GM11168 (cell line): ENCODE measurements around the gene CHSY1.

ENCODE experiments used
- in situ Hi-C: fragments of 300-500 bp; cut with MboI; formaldehyde crosslinking; loops from one replicate; pipeline ENCODE4 v1.12.0; 2022; ENCODE audit warnings: low sequenced_read_pairs; ENCODE audit not compliant: unreplicated experiment

The CHSY1 gene

DNA sequence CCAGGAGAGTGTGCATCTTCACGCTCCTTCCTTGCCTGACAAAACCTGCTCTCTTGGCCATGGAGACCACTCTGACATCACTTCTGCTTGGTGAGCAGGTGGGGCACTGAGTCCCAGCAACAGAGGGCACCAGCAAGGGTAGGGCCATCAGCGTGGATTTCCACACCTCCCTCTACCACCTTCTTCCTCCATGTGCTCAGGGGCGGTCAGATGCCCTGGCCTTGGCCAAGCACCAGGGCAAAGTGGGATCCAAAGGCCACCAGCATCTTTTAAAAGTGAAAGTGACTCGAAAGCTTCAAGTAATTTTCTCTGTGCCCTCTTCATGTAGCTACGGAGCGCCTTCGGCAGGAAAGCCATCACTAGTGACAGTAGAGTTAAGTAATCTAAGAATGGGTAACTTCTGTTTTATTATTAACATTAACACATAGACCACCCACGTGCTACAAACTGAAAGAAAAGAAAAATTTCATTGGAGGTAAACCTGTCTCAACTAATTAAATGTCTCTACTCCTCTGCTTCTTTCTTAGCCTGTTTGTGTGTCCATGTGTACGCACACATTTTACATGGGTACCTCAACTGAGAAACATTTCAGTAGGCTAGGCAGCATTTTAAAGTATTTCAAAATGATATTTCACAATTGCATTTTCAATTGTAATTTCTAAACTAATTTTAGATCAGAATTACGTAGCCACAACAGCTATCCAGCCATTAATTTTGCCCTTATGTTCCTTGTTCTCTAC, 57.9 kb downstream of the CHSY1 start:
- in situ Hi-C loops, result no loop called here

GRCh38 chr15:101193120-101193644, 58.7 kb downstream of the CHSY1 start:
- in situ Hi-C loops, result no loop called here

DNA sequence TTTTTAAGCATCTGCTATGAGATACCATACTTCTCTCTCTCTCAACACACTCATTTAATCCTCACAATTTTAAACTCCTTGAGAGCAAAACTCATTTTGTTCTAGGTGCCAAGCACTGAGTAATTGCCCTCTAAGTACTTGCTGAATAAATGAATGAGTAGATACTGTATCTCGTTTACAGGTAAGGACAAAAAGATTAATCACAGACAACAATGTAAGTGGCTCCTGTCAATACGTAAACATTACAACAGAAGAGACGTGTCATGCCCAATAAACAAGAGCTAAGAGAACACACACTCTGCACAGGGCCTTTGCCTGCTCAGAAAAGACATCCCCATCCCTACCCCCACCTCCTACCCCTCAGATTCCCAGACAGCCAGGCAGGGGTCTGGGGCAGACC, 59.8 kb downstream of the CHSY1 start:
- in situ Hi-C loops, result no loop called here

GRCh38 chr15:101191242-101191641, 60.6 kb downstream of the CHSY1 start:
- in situ Hi-C loops, result no loop called here

- in situ Hi-C loops, result no loop called here
Observed at GRCh38 chr15:101190092-101190595, 61.7 kb downstream of the CHSY1 start.

DNA sequence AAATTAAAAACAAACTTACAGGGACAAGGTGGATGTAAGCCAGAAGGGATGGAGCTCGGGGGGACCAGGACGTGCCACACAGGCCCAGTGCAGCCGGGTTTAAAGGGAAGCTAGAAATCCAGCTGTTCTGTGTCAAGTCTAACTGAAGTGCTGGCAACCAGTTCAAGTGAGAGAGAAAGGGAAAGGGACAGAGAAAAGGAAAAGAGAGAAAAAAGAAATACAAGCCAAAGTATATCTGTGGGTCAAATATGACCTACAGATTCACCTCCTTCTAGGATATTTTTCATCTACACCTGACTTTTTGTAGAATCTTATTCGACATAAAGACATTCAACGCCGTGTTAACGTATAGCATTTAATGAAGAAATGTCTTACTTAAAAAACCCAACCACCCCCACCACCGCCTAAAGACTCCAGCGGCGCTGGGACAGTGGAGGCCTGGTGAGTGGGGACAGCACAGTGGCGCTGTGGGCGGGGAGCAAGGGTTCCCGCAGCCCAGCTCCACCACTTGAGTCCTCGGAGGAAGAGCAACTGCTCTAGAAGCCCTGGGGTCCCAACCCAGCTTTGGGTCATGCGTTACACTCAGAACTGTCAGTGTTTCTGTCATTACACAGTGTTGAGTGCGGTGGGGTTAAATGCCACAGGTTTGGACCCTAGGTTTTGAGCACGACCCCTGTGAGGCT, 62.3 kb downstream of the CHSY1 start:
- in situ Hi-C loops, result no loop called here

DNA sequence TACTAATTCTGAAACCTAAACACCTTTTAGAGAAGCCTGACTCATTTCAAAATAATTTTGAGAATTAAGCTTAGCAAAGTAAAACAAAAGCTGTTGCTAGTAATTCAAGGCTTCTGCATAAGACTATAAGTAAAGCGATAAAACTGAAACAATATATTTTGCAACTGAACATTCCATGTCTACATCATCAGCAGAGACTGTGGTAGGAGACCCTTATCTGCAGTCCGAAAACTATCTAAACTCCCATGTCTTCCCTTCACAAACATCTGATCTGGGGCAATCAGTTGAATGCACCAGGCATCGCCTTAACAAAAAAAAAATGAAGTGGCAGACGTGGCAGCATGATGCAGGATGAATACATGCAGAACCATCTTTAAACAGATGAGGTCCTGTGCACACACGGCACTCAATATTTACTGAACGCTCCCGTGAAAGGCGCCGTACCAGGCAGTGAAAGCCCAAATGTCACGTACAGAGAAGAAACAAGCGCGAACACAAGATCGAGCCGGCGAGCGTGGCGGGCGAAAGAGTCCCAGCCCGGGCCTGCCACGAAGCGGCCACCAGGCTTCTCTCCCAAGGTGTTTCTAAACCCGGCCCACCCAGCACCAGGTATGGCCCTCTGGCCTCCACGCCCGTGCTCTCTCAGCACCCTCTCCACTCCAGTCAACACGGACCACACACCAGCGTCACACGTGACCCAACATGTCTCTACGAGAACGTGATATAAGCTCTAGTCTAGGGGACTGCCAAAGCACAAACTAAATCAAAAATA, 63.0 kb downstream of the CHSY1 start:
- in situ Hi-C loops, result no loop called here

- in situ Hi-C loops, result no loop called here
Observed at GRCh38 chr15:101187820-101188636, 63.8 kb downstream of the CHSY1 start.

DNA sequence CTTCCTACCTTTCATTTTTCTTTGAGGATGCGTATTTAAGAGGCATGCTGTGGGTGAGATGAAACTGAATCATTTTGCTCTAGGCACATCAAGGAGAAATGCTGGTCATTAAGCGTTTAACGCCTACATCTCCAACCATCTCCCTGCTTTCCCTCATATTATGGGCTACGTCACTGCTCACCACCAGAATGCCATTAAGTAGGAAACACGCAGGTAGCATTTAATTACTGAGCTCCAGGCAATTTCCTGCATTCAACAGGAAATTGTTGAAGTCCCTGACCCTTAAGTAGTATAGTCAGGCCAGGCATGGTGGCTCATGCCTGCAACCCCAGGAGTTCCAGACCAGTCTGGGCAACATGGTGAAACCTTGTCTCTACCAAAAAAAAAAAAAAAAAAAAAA, 66.1 kb downstream of the CHSY1 start:
- in situ Hi-C loops, result no loop called here

DNA sequence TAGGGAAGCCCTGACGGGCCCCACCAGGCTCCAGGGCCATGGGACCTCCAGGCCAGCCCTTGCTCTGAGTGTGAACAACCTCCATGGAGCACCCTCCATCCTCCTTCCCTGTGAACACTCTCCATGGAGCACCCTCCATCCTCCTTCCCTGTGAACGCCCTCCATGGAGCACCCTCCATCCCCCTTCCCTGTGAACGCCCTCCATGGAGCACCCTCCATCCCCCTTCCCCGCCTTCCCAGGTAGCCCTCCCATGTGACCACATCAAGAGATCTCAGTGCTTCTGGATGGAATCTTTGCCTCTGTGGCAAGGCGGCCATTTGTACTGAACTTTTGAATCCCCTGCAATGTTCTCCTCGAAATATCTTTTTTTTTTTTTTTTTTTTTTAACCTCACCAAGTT, 66.5 kb downstream of the CHSY1 start:
- in situ Hi-C loops, result no loop called here

DNA sequence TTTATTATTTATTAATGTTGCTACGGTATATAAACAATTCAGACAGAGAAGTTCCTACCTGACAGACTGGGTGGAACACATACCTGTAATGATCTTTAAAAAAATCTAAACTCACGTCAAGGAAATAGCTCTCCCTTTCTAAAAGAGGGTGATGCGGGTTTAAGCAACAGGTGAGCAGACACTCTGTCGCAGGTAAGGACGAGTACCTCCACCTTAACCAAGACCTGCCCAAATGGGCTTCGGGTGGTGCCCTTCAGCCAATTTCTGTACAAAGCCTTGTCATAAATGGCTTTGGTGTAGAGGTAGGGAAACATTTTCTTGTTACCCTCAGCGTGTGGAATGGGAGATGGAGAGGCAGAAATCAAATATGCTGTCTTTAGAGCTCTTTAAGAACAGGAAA, 67.0 kb downstream of the CHSY1 start:
- in situ Hi-C loops, result no loop called here

DNA sequence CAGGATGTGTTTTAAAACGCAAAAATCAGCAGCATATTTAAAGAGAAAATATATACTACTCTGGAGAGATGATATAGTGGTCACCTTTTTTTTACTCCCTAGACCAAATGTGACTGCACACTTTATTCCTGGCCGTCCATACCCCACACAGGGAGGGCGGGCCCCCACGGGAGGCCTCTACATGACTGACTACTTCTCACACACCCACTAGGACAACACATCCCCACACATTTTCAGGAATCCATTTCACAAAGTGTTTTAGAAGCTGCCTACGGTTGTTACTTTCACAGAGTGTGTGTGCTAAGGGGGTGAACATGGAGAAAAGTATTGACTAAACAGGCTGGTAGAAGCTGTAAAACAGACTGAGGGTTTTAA, 67.9 kb downstream of the CHSY1 start:
- in situ Hi-C loops, result no loop called here

DNA sequence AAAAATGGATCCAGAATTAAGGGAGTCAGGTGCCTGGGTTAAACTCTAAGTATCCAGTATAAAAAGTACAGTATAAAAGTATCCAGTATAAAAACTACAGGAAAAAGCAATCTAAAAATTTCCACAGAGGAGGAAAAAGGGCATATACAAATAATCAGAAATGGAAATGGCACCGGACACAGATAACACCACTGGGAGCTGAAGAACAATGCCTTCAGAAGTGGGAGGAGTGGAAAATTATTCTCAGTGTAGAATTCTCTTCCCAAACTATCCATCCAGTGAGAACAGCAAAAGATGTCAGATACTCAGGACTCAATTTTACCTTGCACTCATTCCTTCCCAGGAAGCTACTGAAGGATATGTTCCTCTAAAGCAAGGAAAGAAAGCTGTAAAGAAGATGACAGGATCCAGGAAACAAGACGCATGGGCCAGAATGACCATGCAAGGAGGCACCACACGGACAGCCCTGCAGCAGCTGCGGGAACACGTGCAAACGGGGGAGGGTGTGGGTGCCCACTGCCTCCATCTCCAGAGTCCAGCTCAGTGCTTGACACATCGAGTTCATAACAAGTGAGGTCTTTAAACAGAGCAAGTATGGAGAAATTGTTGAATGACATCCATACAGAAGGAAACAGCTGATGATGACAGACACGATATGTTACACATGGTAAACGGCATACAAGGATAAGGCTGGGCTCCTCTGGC, 68.5 kb downstream of the CHSY1 start:
- in situ Hi-C loops, result no loop called here

DNA sequence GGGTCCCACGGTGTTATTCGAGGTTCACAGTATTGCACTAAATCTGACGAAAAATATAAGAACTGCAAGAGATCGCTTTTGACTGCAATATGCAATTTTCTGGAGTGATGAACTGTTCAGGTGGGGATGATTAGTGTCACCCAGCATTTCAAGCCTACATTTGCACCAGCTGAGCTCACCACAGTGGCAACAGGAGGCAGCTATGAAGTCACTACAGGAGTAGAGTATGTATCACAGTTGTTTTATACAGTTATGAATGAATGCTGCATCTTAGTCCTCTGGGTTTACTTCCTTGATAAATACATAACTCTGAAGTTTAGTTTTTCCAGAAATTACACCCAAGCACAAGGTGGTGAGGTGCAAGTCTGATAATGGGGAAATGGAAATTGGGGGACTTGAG, 69.6 kb downstream of the CHSY1 start:
- in situ Hi-C loops, result no loop called here

GRCh38 chr15:101181349-101181748, 70.5 kb downstream of the CHSY1 start:
- in situ Hi-C loops, result no loop called here

DNA sequence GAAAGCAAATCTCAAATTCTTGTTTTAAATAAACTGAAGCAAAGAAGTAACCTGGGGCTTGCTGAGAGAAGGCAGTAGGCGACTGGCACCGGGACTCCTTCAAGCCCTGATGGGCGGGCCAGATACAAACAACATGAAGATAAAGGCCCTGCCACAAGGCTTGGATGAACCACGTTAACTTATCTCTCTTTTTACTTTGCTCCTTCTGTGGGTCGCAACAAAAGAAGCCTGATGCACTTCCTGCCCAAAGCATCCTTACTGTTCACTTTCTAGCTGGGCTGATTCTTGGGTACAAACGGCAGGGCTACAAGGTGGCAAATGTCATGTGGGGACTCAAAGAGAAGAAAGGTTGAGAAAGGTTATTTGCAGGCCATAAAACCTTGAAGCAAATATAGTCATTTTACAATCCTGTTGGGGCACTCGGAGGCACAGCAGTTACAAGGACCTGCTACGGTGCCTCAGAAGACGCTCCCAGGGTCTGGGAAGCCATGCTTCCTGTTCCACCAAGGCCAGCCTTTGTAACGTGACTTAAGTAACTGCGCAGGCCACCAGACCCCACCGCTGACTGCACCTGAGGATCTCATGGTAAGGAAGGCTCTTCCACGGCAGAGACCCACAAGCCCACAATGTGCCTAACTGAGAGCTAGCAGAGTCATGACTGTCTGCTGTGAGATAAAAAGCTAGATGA, 71.1 kb downstream of the CHSY1 start:
- in situ Hi-C loops, result no loop called here

DNA sequence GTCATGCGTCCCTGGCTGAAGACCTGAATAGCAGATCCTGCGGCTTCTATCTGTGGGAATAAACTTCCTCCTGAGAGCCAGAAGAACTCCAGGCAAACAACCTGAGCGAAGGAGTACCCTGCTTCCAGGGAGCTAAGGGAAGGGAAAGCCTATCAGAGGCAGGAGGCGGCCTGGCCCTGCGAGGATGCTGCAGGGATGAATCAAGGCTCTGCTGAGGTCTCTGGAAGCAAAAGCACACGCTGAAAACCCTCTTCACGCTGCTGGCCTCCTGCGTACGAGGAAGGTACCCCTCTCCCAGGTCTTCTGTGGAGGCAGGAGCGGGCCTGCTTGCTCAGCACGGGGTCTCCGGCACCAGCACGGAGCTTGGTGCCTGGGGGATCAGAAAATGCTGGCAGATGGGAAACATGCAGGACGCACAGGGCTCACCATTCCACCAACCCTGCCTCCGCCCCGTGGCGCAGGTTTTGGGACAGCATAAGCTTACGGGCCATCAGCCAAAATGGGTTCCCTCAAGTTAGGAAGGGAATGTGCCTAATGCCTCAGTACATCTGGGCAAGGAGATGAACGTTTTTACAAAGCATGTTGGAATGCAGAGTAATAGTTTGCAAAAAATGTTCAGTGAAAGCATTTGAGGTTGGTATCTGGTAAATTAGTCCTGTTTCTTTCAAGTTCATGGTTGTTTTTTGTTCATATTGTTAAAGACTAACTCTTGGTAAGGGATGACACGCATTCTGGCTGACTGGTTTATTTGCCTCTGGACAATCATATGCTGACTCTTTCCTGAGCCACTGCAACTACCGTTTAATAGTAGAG, 72.3 kb downstream of the CHSY1 start:
- in situ Hi-C loops, result no loop called here

DNA sequence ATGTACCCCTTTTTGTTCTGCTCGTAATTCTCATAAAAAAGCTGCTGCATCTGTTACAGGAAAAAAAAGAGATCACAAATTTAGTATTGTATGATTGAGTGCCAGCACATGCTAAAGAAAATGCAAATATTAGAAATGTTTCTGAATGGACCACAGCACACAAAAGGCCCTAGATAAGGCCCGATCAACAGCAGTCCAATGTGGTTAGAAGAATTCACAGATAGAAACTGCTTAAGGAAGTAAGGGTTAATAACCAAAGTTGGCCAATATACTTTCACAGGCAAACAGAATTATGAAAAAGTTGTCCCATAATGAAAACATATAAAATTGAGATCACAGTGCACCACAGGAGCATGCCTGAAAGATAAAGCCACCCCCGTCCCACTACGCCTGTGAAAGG, 72.9 kb downstream of the CHSY1 start:
- in situ Hi-C loops, result no loop called here
